GM12892 (cell line): Measurements from ENCODE around the gene ALDH3B1.

Source experiments
- POLR2AphosphoS5 ChIP-seq: IDR thresholded peaks from 2 replicates; pipeline ENCODE4 v1.6.1; 2011; ENCODE audit warnings: low read depth, low read length, control low read depth
- TAF1 ChIP-seq: IDR thresholded peaks from 2 replicates; pipeline ENCODE4 v1.6.1; 2011; ENCODE audit warnings: low read depth, mild to moderate bottlenecking, control low read depth, low read length, borderline replicate concordance

DNA sequence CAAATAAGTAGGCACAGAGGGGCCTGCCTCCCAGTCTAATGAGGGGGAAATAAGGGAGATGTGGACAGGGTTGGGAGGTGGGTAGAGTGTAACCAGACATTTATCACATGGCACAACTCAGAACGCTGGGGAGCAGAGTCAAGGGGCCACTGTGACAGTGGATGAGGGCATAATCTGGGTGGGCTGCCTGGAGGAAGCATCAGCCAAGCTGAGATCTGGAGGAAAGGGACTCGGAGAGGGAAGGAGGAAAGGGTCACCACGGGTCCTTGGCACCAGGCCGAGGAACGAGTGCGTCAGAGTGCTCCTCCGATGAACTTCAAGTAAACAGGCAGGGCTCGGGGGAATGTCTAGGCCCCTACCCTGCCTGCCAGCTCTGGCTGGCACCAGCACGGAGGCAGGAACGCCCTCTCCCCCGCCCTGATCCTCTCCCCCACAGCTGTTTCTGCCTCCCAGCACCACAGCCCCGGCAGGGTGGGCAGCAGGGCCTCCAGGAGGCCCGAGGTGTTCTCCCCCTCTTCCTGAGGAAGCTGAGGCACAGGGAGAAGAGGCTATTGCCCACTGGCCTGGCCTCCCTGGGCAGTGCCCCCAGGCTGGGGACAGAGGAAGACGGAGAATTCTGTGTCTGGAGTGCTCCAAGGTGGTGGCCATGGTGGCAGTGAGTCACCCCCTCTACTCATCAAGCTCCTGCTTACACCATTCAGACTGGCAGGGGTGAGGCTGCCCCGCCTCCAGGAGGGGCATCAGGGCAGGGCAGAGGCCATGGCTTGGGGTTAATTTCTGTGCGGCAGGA, 4.2 kb downstream of the ALDH3B1 start:
- no peak for TF ChIP-seq POLR2AphosphoS5
- no peak for TF ChIP-seq TAF1
